Neural cell (in vitro differentiated cells): ENCODE data around the gene GJD2. TPM values are rescaled to one million over a fixed set of nuclear protein-coding genes. Genes with fewer than 3 reads are reported as not detected.

ENCODE experiments used
- H2AFZ ChIP-seq: fragments of 200-600, 300-800 bp; sonication (generic), shearing (Covaris generic); 2 replicates; pipeline ENCODE4 v1.6.0; 2014; ENCODE audit warnings: low read depth, mild to moderate bottlenecking, antibody characterized with exemption, low read length, moderate library complexity
- H3F3A ChIP-seq: fragments of 200-600 bp; shearing (Covaris generic); 2 replicates; pipeline ENCODE4 v1.6.1; 2016; ENCODE audit warnings: mild to moderate bottlenecking, moderate library complexity, mixed read lengths, antibody characterized with exemption, low read length; ENCODE audit not compliant: insufficient read depth, poor library complexity, severe bottlenecking
- H3K27ac ChIP-seq: fragments of 200-600, 300-800 bp; sonication (generic), shearing (Covaris generic); 2 replicates; pipeline ENCODE4 v1.5.1; 2014; ENCODE audit warnings: mild to moderate bottlenecking, low read length, moderate library complexity
- H3K27me3 ChIP-seq: fragments of 300-800, 200-600 bp; sonication (generic), shearing (Covaris generic); 2 replicates; pipeline ENCODE4 v1.6.0; 2014; ENCODE audit warnings: mild to moderate bottlenecking, low read depth, low read length, moderate library complexity; ENCODE audit not compliant: insufficient read depth
- H3K36me3 ChIP-seq: fragments of 300-800, 200-600 bp; sonication (generic), shearing (Covaris generic); 2 replicates; pipeline ENCODE4 v1.5.1; 2014; ENCODE audit warnings: mild to moderate bottlenecking, antibody characterized with exemption, low read length, moderate library complexity; ENCODE audit not compliant: insufficient read depth
- H3K4me2 ChIP-seq: fragments of 300-800, 200-600 bp; sonication (generic), shearing (Covaris generic); 2 replicates; pipeline ENCODE4 v1.6.0; 2014; ENCODE audit warnings: mild to moderate bottlenecking, low read length
- H3K4me3 ChIP-seq: fragments of 300-800, 200-600 bp; sonication (generic), shearing (Covaris generic); 2 replicates; pipeline ENCODE4 v1.5.1; 2014; ENCODE audit warnings: mild to moderate bottlenecking, low read length, moderate library complexity
- H3K79me2 ChIP-seq: fragments of 200-600 bp; shearing (Covaris generic); replicated peaks from 2 replicates; pipeline ENCODE4 v1.6.0; 2014; ENCODE audit warnings: mild to moderate bottlenecking, low read length, moderate library complexity; ENCODE audit not compliant: insufficient read depth
- H3K9ac ChIP-seq: fragments of 300-800, 200-600 bp; sonication (generic), shearing (Covaris generic); 2 replicates; pipeline ENCODE4 v1.6.1; 2016; ENCODE audit warnings: mild to moderate bottlenecking, low read length, mixed read lengths
- H3K9me2 ChIP-seq: fragments of 200-600 bp; shearing (Covaris generic); 2 replicates; pipeline ENCODE4 v1.6.1; 2016; ENCODE audit warnings: mild to moderate bottlenecking, low read length, mixed read lengths; ENCODE audit not compliant: insufficient read depth
- H3K9me3 ChIP-seq: fragments of 200-600, 300-800 bp; sonication (generic), shearing (Covaris generic); 2 replicates; pipeline ENCODE4 v1.6.1; 2016; ENCODE audit warnings: mild to moderate bottlenecking, mixed run types, low read length, moderate library complexity, mixed read lengths
- H4K20me1 ChIP-seq: fragments of 200-600 bp; shearing (Covaris generic); 2 replicates; pipeline ENCODE4 v1.6.1; 2016; ENCODE audit warnings: mild to moderate bottlenecking, mixed run types; ENCODE audit not compliant: insufficient read depth
- CTCF ChIP-seq: fragments of 450-650 bp; IDR thresholded peaks from 2 replicates; pipeline ENCODE4 v1.5.1; 2014; ENCODE audit warnings: antibody characterized with exemption, mild to moderate bottlenecking, moderate library complexity; ENCODE audit not compliant: poor library complexity, severe bottlenecking
- EP300 ChIP-seq: fragments of 450-650 bp; conservative IDR thresholded peaks from 2 replicates; pipeline ENCODE4 v1.6.1; 2014; ENCODE audit warnings: antibody characterized with exemption, mild to moderate bottlenecking, moderate library complexity; ENCODE audit not compliant: poor library complexity, severe bottlenecking
- EZH2 ChIP-seq: fragments of 200-600, 300-800 bp; shearing (Covaris generic), sonication (generic); IDR thresholded peaks from 2 replicates; pipeline ENCODE4 v1.6.1; 2014; ENCODE audit warnings: antibody characterized with exemption, low read length, borderline replicate concordance, mild to moderate bottlenecking; ENCODE audit not compliant: insufficient read depth, poor library complexity, severe bottlenecking
- MXI1 ChIP-seq: fragments of 450-650 bp; conservative IDR thresholded peaks from 2 replicates; pipeline ENCODE4 v1.6.1; 2014; ENCODE audit warnings: antibody characterized with exemption, mild to moderate bottlenecking; ENCODE audit not compliant: poor library complexity, severe bottlenecking
- POLR2AphosphoS5 ChIP-seq: IDR thresholded peaks from 2 replicates; pipeline ENCODE4 v1.6.1; 2012
- RAD21 ChIP-seq: fragments of 450-650 bp; conservative IDR thresholded peaks from 2 replicates; pipeline ENCODE4 v1.6.1; 2014; ENCODE audit warnings: antibody characterized with exemption, mild to moderate bottlenecking, moderate library complexity
- REST ChIP-seq: IDR thresholded peaks from 2 replicates; pipeline ENCODE4 v1.6.1; 2012; ENCODE audit warnings: borderline replicate concordance
- SMC3 ChIP-seq: fragments of 450-650 bp; conservative IDR thresholded peaks from 2 replicates; pipeline ENCODE4 v1.6.1; 2014; ENCODE audit warnings: antibody characterized with exemption, mild to moderate bottlenecking, moderate library complexity; ENCODE audit not compliant: poor library complexity
- TAF1 ChIP-seq: IDR thresholded peaks from 2 replicates; pipeline ENCODE4 v1.6.1; 2012; ENCODE audit warnings: low read depth
- polyA plus RNA-seq: library from polyadenylated mRNA; depleted of rRNA; stranded (reverse); fragments of >200 nt; gene quantifications from 2 replicates; pipeline ENCODE4 v1.2.3, GENCODE V29; 2014

The GJD2 gene
- polyA plus RNA-seq, 1 donor from 2014 or later = 4.6 TPM

GRCh38 chr15:34721802-34722438, 32.9 kb downstream of the GJD2 start:
- Histone ChIP-seq H3K27me3 (no peaks in the 10 kb centered on the region), H3K4me2 (no peak overlapping the region), H3K36me3 (no peaks in the 10 kb centered on the region), H3F3A (no peaks in the 10 kb centered on the region), H3K9ac (peak overlapping the region; percentile 1), H3K27ac (no peak overlapping the region), H4K20me1 (no peaks in the 10 kb centered on the region), H3K79me2 (no peaks in the 10 kb centered on the region), H3K9me3 (no peaks in the 10 kb centered on the region), H3K9me2 (no peaks in the 10 kb centered on the region), H2AFZ (peak overlapping the region; percentile 19), H3K4me3 (peak overlapping the region; percentile 51)
- TF ChIP-seq REST = no peak
- TF ChIP-seq SMC3 = no peak
- TF ChIP-seq TAF1 = no peak
- TF ChIP-seq CTCF = no peak
- TF ChIP-seq EP300 = no peak
- no peak for TF ChIP-seq MXI1
- no peak for TF ChIP-seq POLR2AphosphoS5
- no peak for TF ChIP-seq EZH2
- no peak for TF ChIP-seq RAD21

- Histone ChIP-seq H3K27ac (no peak overlapping the region), H3K9me2 (no peaks in the 10 kb centered on the region), H3K9ac (peak overlapping the region; percentile 1), H3K79me2 (no peaks in the 10 kb centered on the region), H3F3A (no peaks in the 10 kb centered on the region), H3K4me2 (no peak overlapping the region), H3K36me3 (no peaks in the 10 kb centered on the region), H3K9me3 (no peaks in the 10 kb centered on the region), H4K20me1 (no peaks in the 10 kb centered on the region), H3K4me3 (peak overlapping the region; percentile 51), H2AFZ (peak overlapping the region; percentile 19), H3K27me3 (no peaks in the 10 kb centered on the region)
- no peak for TF ChIP-seq POLR2AphosphoS5
- TF ChIP-seq REST = no peak
- no peak for TF ChIP-seq RAD21
- TF ChIP-seq MXI1 = no peak
- TF ChIP-seq TAF1 = no peak
- no peak for TF ChIP-seq SMC3
- TF ChIP-seq EZH2 = no peak
- no peak for TF ChIP-seq CTCF
- TF ChIP-seq EP300 = no peak
These were observed 33.5 kb downstream of the GJD2 start for GRCh38 chr15:34721157-34721801.
